Measurements from ENCODE around the gene SEC23B.
"Not testable (repeated sequence)": the region's sequence is repeated elsewhere in the genome, so short reads cannot be mapped to it uniquely, and the experiment has no call there.

Gene SEC23B

GRCh38 chr20:18511571-18511970, 3.8 kb downstream of the SEC23B start:
- peaks cover 70% of the 10 kb centered on the region for H3K4me1 Mint-ChIP-seq
- H3K27ac Mint-ChIP-seq, result no peak overlapping the region
- no peak overlapping the region for H3K4me3 Mint-ChIP-seq
- H3K36me3 Mint-ChIP-seq, result peaks cover 18% of the 10 kb centered on the region
- no peaks in the 10 kb centered on the region for H3K9me3 Mint-ChIP-seq
- no peaks in the 10 kb centered on the region for H3K27me3 Mint-ChIP-seq

- H3K4me1 Mint-ChIP-seq, result peaks cover 58% of the 10 kb centered on the region
- no peak overlapping the region for H3K27ac Mint-ChIP-seq
- H3K36me3 Mint-ChIP-seq, result peaks cover 16% of the 10 kb centered on the region
- no peaks in the 10 kb centered on the region for H3K27me3 Mint-ChIP-seq
- peak overlapping the region; percentile 6 for H3K4me3 Mint-ChIP-seq
- H3K9me3 Mint-ChIP-seq, result no peaks in the 10 kb centered on the region
Measured at GRCh38 chr20:18513208-18513607, 5.5 kb downstream of the SEC23B start.

GRCh38 chr20:18514127-18514526, 6.4 kb downstream of the SEC23B start:
- Mint-ChIP-seq H3K4me3 (no peak overlapping the region), H3K4me1 (peaks cover 49% of the 10 kb centered on the region), H3K27me3 (no peaks in the 10 kb centered on the region), H3K9me3 (no peaks in the 10 kb centered on the region), H3K27ac (no peak overlapping the region), H3K36me3 (peaks cover 16% of the 10 kb centered on the region)

GRCh38 chr20:18515973-18516372, 8.2 kb downstream of the SEC23B start:
- Mint-ChIP-seq H3K27ac (no peak overlapping the region), H3K4me1 (peaks cover 33% of the 10 kb centered on the region), H3K4me3 (no peak overlapping the region), H3K9me3 (no peaks in the 10 kb centered on the region), H3K36me3 (peaks cover 12% of the 10 kb centered on the region), H3K27me3 (no peaks in the 10 kb centered on the region)

DNA sequence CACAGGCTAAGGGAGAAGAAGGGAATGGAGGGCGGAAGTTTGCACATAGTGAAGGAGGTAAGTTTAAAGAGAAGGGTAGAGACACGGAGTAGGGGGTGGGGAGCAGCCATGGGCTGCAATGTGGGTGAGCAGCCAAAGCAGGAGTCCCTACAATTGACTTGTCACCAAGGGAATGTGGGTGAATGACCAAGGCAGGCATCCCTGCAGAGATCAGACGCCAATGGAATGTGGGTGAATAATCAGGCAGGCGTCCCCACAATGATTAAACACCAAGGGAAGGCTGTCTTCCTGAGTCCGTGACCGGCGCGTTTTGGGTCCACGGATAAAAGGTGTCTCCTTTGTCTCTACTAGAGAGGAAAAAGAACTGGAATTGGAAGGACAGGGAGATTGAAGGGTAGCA, 14.3 kb downstream of the SEC23B start:
- not testable (repeated sequence) for H3K4me1 Mint-ChIP-seq, H3K36me3 Mint-ChIP-seq, H3K4me3 Mint-ChIP-seq, H3K27ac Mint-ChIP-seq, H3K9me3 Mint-ChIP-seq, H3K27me3 Mint-ChIP-seq

DNA sequence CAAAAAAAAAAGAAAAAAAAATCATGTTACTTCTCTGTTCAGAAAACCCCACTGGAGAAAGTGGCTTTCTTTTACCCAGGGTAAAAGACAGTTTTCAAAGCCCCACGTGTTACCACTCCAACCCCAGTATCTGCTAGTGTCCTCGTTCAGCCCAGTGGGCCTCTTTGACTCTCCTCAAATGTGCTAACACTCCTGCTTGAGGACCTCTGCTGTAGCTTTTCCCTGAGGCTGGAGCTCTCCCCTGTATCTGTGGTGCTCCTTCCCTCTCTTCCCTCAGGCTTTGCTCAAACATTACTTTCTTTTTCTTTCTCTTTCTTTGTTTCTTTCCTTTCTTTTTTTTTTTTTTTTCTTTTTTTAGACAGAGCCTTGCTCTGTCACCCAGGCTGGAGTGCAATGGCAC, 15.3 kb downstream of the SEC23B start:
- Mint-ChIP-seq H3K4me1 (no peaks in the 10 kb centered on the region), H3K27ac (no peak overlapping the region), H3K27me3 (no peaks in the 10 kb centered on the region), H3K4me3 (no peak overlapping the region), H3K36me3 (peaks cover 13% of the 10 kb centered on the region), H3K9me3 (no peaks in the 10 kb centered on the region)

GRCh38 chr20:18524646-18525045, 16.9 kb downstream of the SEC23B start:
- no peaks in the 10 kb centered on the region for H3K4me1 Mint-ChIP-seq
- H3K27ac Mint-ChIP-seq, result no peak overlapping the region
- no peak overlapping the region for H3K4me3 Mint-ChIP-seq
- no peaks in the 10 kb centered on the region for H3K9me3 Mint-ChIP-seq
- peaks cover 19% of the 10 kb centered on the region for H3K36me3 Mint-ChIP-seq
- no peaks in the 10 kb centered on the region for H3K27me3 Mint-ChIP-seq

- not testable (repeated sequence) for H3K4me3 Mint-ChIP-seq, H3K4me1 Mint-ChIP-seq, H3K27me3 Mint-ChIP-seq, H3K27ac Mint-ChIP-seq, H3K9me3 Mint-ChIP-seq
- peaks cover 22% of the 10 kb centered on the region for H3K36me3 Mint-ChIP-seq
Measured at GRCh38 chr20:18526761-18527160, 19.0 kb downstream of the SEC23B start.

- Mint-ChIP-seq H3K4me1 (no peaks in the 10 kb centered on the region), H3K4me3 (no peak overlapping the region), H3K9me3 (no peaks in the 10 kb centered on the region), H3K27me3 (no peaks in the 10 kb centered on the region), H3K36me3 (peaks cover 25% of the 10 kb centered on the region), H3K27ac (no peak overlapping the region)
Measured at GRCh38 chr20:18527339-18527738, 19.6 kb downstream of the SEC23B start.

- H3K27me3 Mint-ChIP-seq, result no peaks in the 10 kb centered on the region
- H3K9me3 Mint-ChIP-seq, result no peaks in the 10 kb centered on the region
- H3K27ac Mint-ChIP-seq, result no peak overlapping the region
- peaks cover 28% of the 10 kb centered on the region for H3K36me3 Mint-ChIP-seq
- no peak overlapping the region for H3K4me3 Mint-ChIP-seq
- no peaks in the 10 kb centered on the region for H3K4me1 Mint-ChIP-seq
Measured at GRCh38 chr20:18527836-18528235, 20.1 kb downstream of the SEC23B start.

DNA sequence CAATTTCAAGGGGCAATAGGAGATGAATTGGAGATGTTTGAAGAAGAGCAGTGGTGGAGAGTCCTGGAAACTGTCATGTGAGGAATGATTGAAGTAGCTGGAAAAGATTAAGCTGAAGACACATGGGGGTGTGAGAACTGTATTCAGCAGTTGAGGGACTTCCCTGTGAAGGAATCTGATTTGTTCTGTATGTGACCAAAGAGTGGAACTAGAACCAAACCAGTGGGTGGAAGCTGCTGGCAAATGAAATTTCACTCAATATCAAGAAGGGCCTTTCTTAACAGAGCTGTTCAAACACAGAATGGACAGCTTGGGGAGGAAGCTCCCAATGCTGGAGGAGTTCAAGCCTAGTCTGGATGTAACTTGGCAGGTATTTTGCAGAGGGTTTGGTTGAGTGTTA, 21.3 kb downstream of the SEC23B start:
- Mint-ChIP-seq H3K27me3 (no peaks in the 10 kb centered on the region), H3K4me1 (no peaks in the 10 kb centered on the region), H3K9me3 (no peaks in the 10 kb centered on the region), H3K27ac (peak overlapping the region; percentile 36), H3K36me3 (peaks cover 28% of the 10 kb centered on the region), H3K4me3 (no peak overlapping the region)

- Mint-ChIP-seq H3K27ac (no peak overlapping the region), H3K4me1 (no peaks in the 10 kb centered on the region), H3K27me3 (no peaks in the 10 kb centered on the region), H3K36me3 (peaks cover 28% of the 10 kb centered on the region), H3K9me3 (no peaks in the 10 kb centered on the region), H3K4me3 (no peak overlapping the region)
Measured at GRCh38 chr20:18532626-18533025, 24.9 kb downstream of the SEC23B start.

DNA sequence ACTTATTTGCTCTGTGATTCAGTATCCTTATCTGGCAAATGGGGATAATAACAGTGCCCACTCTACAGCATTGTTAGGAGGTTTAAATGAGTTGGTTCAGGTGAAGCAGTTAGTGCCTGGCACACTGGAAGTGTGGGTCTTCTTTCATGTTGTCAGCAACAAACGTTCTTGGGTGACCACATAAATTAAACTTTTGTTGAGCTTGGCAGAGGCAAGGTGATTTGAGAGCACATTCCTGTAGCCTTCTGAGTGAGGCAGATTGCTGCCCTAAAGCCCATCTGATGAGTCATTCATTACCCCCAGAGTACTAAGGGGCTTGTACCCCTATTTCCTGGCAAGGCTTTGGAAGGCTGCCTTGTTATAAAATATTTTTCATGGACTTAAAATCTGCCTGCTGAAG, 25.8 kb downstream of the SEC23B start:
- H3K27me3 Mint-ChIP-seq, result no peaks in the 10 kb centered on the region
- no peak overlapping the region for H3K27ac Mint-ChIP-seq
- no peaks in the 10 kb centered on the region for H3K9me3 Mint-ChIP-seq
- H3K36me3 Mint-ChIP-seq, result peaks cover 28% of the 10 kb centered on the region
- H3K4me1 Mint-ChIP-seq, result no peaks in the 10 kb centered on the region
- H3K4me3 Mint-ChIP-seq, result no peak overlapping the region

DNA sequence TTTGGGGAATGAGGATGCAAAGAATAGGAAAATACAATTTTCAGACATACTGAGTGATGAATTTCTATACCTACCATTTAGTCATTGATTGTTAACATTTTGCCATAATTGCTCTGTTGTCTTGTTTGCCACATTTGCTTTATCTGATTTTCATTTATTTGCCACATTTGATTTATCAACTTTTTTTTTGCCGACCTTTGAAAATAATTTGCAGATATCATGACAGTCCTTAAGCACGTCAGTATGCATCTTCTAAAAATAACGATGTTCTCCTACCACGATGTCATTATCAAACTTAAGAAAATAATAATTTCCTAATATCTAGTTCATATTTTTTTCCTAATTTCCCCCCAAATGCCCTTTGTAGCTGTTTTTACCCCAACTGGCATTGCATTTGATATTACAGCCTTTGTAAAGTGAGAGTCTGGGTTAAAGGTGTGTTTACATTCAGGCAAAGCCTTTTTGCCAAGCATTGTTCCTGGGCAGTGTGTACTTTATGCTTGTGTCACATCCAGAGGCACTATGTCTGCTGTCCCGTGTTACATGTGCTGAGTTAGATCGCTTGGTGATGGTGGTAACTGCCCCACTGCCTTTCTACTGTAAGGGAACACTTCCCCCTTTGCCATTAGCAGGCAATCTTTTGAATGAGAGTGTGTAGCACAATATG, 26.4 kb downstream of the SEC23B start:
- no peak overlapping the region for H3K27ac Mint-ChIP-seq
- no peaks in the 10 kb centered on the region for H3K4me1 Mint-ChIP-seq
- no peaks in the 10 kb centered on the region for H3K27me3 Mint-ChIP-seq
- H3K36me3 Mint-ChIP-seq, result peaks cover 24% of the 10 kb centered on the region
- H3K9me3 Mint-ChIP-seq, result no peaks in the 10 kb centered on the region
- H3K4me3 Mint-ChIP-seq, result no peak overlapping the region

DNA sequence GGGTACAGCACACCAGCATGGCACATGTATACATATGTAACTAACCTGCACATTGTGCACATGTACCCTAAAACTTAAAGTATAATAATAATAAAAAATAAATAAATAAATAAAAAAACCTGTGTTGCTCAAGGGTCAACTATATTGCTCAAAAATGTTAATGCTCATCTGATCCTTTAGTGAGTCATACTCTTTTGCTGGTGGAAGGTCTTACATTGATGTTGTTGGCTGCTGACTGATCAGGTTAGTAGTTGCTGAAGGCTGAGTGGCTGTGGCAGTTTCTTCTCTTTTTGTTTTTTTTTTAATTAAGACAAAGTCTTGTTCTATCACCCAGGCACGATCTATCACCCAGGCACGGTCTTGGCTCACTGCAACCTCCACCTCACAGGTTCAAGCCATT, 29.9 kb downstream of the SEC23B start:
- no peak overlapping the region for H3K4me3 Mint-ChIP-seq
- no peaks in the 10 kb centered on the region for H3K9me3 Mint-ChIP-seq
- H3K27me3 Mint-ChIP-seq, result no peaks in the 10 kb centered on the region
- H3K4me1 Mint-ChIP-seq, result peaks cover 3% of the 10 kb centered on the region
- no peak overlapping the region for H3K27ac Mint-ChIP-seq
- H3K36me3 Mint-ChIP-seq, result peaks cover 27% of the 10 kb centered on the region

GRCh38 chr20:18541741-18542140, 34.0 kb downstream of the SEC23B start:
- no peaks in the 10 kb centered on the region for H3K9me3 Mint-ChIP-seq
- no peak overlapping the region for H3K4me3 Mint-ChIP-seq
- no peak overlapping the region for H3K27ac Mint-ChIP-seq
- H3K4me1 Mint-ChIP-seq, result peaks cover 3% of the 10 kb centered on the region
- no peaks in the 10 kb centered on the region for H3K27me3 Mint-ChIP-seq
- peaks cover 34% of the 10 kb centered on the region for H3K36me3 Mint-ChIP-seq

- H3K9me3 Mint-ChIP-seq, result no peaks in the 10 kb centered on the region
- H3K27ac Mint-ChIP-seq, result no peak overlapping the region
- H3K27me3 Mint-ChIP-seq, result no peaks in the 10 kb centered on the region
- peaks cover 30% of the 10 kb centered on the region for H3K36me3 Mint-ChIP-seq
- H3K4me3 Mint-ChIP-seq, result no peak overlapping the region
- peaks cover 3% of the 10 kb centered on the region for H3K4me1 Mint-ChIP-seq
Measured at GRCh38 chr20:18543216-18543615, 35.5 kb downstream of the SEC23B start.

All from activated naive CD4-positive, alpha-beta T cell treated with anti-CD3 and anti-CD28 coated beads, Interleukin-2, amount 50 U/mL, for 24 hours (primary cell).